GM18873 (cell line): ENCODE results near the gene ZNF91.
"Not testable (repeated sequence)": the region's sequence is repeated elsewhere in the genome, so short reads cannot be mapped to it uniquely, and the experiment has no call there.

Experiments used
- ATAC-seq: cut with Tn5 transposase; IDR thresholded peaks from one replicate; pipeline ENCODE4 v1.9.1; 2021; ENCODE audit warnings: mild to moderate bottlenecking, moderate library complexity, moderate number of reproducible peaks; ENCODE audit not compliant: unreplicated experiment, low FRiP score

ZNF91 gene

DNA sequence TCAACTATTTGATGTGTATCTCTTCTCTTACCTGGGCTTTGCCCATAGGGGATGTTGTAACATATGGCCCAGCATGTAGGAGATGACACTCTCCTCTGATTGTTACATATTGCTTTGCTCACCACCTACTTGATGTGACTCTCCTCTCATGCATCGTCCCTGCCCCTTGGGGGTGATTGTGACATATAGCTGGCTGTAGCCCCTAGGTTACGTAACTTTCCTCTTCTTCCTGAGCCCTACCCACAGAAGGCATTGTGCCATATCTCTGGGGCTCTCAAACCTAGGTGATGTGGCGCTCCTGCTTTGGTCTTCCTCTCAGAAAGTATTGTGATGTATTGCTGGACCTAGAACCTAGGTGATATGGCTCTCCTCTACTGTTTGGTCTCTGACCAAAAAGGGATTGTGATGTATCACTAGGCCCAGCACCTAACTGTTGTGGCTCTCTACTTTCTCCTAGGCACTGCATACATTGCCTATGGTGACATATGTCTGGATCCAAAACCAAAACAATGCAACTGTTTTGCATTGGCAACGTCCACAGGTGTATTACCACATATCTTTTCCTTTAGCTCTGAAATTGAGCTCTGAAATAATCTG, 73.2 kb downstream of the ZNF91 start:
- ATAC-seq, result no peak

- ATAC-seq, result not testable (repeated sequence)
These were observed 73.9 kb downstream of the ZNF91 start for GRCh38 chr19:23321403-23321802.

GRCh38 chr19:23319571-23319970, 75.7 kb downstream of the ZNF91 start:
- not testable (repeated sequence) for ATAC-seq

DNA sequence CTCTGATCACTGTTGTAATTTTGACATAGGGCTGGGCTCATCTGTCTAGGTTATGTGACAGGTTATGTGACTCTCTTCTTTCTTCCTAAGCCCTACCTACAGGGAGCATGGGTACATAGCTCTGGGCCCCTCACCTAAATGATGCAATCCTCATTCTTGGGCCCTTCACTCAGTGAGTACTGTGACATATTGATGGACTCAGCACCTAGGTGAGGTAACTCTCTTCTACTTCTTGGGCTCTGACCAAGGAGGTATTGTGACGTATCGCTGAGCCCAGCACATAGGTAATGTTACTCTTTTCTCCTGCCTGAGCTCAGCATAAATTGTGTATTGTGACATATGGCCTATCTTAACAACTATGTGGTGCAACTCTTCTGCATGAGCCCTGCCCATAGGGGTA, 76.3 kb downstream of the ZNF91 start:
- ATAC-seq, result not testable (repeated sequence)

DNA sequence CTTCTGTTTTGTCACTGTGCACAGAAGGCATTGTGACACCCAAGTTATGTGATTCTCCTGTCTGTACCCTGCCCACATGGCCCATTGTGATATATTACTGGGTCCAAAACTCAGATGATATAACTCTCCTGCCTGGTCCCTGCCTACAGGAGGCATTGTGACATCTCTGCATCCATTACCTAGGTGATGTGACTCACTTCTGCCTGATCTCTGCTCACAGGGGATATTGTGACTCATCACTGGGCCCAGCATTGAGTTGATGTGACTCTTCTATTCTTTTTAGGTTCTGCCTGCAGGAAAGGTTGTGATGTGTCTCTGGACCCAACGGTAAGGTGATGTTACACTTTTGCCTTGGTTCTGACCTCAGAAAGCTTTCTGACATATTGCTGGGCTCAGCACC, 77.1 kb downstream of the ZNF91 start:
- no peak for ATAC-seq

GRCh38 chr19:23315286-23315685, 80.0 kb downstream of the ZNF91 start:
- ATAC-seq, result no peak

GRCh38 chr19:23314505-23315251, 80.6 kb downstream of the ZNF91 start:
- no peak for ATAC-seq

DNA sequence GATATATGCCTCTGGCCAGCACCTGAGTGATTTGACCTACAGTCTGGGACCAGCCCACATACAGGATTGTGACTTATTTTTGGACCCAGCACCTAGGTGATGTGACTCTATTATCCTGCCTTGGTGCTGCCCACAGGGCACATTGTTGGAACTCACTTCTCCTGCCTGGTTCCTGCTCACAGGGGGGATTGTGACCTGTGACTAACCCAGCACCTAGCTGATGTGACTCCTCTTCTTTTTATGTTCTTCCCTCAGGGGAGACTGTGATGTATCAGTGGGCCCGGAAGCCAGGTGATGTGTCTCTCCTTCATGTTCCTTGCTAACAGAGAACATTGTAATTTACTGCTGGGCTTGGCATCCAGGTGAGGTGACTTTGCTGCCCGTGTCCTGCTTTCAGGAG, 82.1 kb downstream of the ZNF91 start:
- no peak for ATAC-seq

DNA sequence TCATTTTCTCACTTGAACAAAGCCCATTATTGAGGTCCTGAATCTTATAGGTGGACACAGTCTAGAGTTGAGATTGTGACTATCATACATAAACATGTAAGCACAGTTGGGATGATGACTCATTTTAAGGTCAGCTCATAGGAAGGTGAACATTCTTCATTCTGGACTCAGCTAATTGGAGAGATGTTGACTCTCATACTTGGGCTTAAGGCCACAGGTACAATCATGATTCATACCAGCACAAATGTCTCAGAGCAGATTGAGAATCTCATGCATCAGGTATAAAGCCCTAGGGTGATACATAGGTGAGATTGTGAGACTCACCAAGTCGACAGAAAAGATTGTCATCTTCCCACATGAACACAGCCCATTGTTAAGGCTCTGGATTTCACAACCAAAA, 82.8 kb downstream of the ZNF91 start:
- no peak for ATAC-seq

- ATAC-seq, result no peak
These were observed 83.7 kb downstream of the ZNF91 start for GRCh38 chr19:23311551-23311950.

- ATAC-seq, result no peak
These were observed 84.5 kb downstream of the ZNF91 start for GRCh38 chr19:23310729-23311211.

DNA sequence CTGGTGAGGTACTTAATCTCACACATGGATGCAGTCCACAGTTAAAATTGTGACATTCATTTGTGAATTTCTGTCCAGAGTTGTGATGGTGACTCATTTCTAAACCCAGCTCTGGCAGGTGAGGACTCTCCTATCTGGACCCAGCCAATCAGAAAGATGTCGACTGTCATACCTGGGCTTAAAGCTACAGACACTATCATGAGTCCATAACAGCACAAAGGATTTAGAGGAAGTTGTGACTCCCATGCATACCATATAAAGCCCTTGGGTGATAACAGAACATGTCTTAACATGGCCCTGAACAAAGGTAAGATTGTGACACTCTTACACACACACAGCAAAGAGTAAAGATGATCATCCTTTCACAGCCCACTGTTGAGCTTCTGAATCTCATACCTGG, 85.3 kb downstream of the ZNF91 start:
- no peak for ATAC-seq

DNA sequence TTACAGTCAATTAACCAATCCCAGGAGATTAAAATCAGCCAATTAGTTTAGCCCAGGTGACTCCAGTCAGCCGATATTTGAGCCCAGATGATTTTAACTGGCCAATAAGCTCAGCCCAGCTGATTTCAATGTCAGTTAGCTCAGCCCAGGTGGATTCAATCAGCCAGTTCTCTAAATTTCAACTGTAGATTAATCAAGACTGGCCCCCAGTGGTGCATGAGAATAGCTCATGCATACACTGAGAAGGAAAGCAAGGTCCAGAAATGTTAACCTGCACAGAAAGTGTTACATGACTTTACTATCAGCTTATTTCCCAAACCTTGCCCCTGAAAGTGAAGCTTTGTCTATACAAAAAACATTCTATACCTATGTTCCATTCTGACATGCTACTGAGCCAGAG, 89.7 kb downstream of the ZNF91 start:
- ATAC-seq, result no peak

- ATAC-seq, result no peak
These were observed 91.0 kb downstream of the ZNF91 start for GRCh38 chr19:23304238-23304637.

DNA sequence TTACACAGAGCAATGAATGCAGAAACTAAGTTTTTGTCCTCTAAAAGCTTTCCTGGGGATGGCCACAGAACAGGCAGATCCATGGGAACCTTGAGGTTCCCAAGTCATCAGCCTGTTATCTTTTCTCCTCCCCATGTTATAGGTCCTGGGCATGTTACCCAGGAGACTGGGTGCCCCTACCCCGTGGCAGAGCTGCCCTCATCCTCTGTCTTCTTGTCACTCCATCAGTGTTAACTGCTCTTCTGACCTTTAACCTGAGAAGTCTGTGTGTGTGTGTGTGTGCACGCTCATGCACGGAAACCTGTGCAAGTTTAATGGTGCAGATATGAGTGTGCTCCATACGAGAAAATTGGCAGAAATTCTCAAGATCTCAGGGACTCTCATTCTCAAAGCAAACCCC, 101.1 kb downstream of the ZNF91 start:
- ATAC-seq, result no peak

DNA sequence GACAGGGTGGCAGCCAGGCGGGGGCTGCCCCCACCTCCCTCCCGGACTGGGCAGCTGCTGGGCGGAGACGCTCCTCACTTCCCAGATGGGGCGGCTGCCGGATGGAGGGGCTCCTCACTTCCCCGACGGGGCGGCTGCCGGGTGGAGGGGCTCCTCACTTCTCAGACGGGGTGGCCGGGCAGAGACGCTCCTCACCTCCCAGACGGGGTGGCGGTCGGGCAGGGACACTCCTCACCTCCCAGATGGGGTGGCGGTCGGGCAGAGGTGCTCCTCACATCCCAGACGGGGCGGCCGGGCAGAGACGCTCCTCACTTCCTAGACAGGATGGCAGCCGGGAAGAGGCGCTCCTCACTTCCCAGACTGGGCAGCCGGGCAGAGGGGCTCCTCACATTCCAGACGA, 105.3 kb downstream of the ZNF91 start:
- not testable (repeated sequence) for ATAC-seq
